Frontal cortex (tissue), 4 donors: Measurements from ENCODE around the gene BCL2L13. TPM values are rescaled to one million over a fixed set of nuclear protein-coding genes. Genes with fewer than 3 reads are reported as not detected.
"Not testable (repeated sequence)": the region's sequence is repeated elsewhere in the genome, so short reads cannot be mapped to it uniquely, and the experiment has no call there.

ENCODE experiments used
- DNase-seq, 2 donors: peaks; one replicate each; pipeline ENCODE4 v3.0.0; 2012; ENCODE audit warnings: low spot score in 2 of 2
- FAIRE-seq: peaks from 2 replicates; lab custom pipeline; 2012; peaks lifted over from hg19 to GRCh38; lab: Jason Lieb, UNC
- total RNA-seq: library from RNA; depleted of rRNA; stranded (reverse); fragments of >200 nt; gene quantifications from one replicate; pipeline ENCODE4 v1.2.3, GENCODE V29; 2014
- donor health status: control.
- donor health status: control.
- donor health status: control.

BCL2L13 gene
- total RNA-seq, 1 donor from 2014 or later: 31.8 TPM

DNA sequence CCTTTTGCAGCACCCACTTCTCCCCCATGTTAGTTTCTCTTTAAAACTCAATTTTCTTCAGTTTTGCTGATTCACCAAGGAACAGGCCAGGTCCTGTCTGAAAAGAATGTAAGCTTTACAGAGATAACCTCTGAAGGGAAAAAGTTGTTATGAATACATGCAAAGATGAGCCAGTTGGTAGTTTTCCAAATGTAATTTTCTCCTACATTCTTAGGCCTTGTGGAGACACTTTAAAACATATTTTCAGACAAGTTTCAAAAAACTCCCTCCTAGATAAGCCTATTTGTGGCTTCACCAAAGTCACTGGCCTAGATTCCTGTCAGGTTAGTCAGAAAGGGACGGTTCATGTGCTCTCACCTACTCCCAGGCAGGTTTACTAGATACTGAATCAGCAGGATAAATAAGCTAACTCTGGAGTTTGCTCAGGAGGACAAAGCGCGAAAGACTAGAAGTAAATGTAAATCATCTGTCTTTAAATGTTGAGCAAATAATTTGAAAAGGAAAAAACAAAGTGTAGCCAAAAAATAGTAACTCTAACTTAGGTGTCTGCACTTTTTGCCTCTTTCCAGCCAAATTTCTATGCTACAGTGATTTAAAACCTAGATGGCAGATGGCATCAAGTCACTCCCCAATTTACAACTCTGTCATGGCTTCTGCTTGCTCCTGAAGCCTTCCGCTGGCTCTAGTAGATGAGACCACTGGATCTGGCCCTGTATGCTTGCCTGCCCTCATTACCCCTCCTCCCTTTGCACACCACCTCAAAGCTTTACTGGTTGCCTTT, 5.2 kb upstream of the BCL2L13 start:
- DNase-seq (no peak), FAIRE-seq (no peak)

GRCh38 chr22:17633998-17634323, 4.6 kb upstream of the BCL2L13 start:
- DNase-seq: no peak
- FAIRE-seq: no peak

- DNase-seq (no peak), FAIRE-seq (no peak)
These were observed 3.9 kb upstream of the BCL2L13 start for GRCh38 chr22:17634696-17635095.

DNA sequence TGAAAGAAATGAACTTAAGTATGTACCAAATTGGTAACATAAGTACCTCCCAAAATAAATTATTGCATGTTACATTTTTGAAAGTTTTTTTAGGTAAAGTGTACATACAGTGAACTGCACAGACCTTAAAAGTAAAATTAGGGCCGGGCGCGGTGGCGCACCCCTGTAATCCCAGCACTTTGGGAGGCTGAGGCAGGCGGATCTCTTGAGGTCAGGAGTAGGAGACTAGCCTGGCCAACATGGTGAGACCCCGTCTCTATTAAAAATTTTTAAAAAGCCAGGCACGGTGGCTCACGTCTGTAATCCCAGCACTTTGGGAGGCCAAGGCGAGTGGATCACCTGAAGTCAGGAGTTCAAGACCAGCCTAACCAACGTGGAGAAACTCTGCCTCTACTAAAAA, 1.7 kb upstream of the BCL2L13 start:
- FAIRE-seq, DNase-seq: not testable (repeated sequence)

GRCh38 chr22:17637490-17638181, 921 bp upstream of the BCL2L13 start:
- DNase-seq (peak in 1 of 2 donors; percentile 30), FAIRE-seq (no peak)

DNA sequence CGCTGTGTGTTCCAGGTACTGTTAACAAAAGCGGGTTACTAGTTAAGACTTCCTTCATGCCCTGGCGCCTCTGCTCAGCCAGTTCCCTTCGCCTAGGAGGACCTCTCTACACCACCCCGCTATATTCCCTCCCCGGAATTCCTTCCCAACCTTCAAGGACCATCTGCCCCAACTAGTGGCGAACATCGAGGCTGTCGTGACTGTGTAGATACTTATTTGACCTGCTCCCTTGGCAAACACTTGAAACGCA, 450 bp upstream of the BCL2L13 start:
- FAIRE-seq: no peak
- DNase-seq: peak in 1 of 2 donors; percentile 47

DNA sequence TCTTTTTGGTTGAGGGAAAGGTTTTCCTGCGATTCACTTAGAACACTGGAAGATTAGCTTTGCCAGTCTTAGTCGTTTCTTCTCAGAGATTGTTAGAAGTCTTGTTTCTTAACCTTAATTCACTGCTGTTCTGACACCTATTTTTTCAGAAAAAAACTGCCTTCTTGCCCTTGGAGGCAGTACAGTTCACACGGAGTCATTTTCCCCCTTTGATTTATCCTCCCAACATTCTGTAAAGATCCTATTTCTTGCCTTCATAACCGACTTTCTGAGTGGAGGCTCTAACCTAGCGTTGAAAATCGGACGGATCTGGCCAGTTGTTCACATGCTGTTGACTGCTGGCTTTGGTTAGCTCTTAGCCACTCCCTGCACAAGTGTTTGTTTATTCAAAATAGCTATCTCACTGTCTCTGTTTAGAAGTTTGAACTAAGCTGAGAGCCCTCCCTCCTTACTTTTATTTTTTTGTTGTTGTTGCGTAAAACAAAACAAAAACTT, 737 bp downstream of the BCL2L13 start:
- no peak for FAIRE-seq
- DNase-seq: peak; percentile 28 to 51

DNA sequence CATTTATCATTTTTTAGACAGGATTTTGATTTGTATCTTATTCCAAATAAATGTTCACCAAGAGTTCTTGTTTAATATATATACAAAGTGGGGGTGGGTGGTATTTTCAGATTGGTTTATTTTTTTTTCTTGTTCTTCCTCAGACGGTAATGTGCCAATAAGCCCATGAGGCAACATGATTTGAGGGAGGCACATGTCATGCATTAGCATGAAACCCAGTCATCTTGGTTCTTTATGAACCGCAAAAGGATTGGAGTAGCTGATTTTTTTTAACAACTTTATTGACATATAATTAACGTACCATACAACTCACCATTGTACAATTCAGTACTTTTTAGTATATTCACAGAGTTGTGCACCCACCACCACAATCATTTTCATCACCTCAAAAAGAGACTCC, 2.7 kb downstream of the BCL2L13 start:
- FAIRE-seq (no peak), DNase-seq (no peak)

GRCh38 chr22:17642357-17642756, 3.8 kb downstream of the BCL2L13 start:
- not testable (repeated sequence) for FAIRE-seq

GRCh38 chr22:17647452-17647851, 8.9 kb downstream of the BCL2L13 start:
- FAIRE-seq (no peak), DNase-seq (no peak)

More at GRCh38 chr22:17642357-17642756, 3.8 kb downstream of the BCL2L13 start:
- not testable (repeated sequence) for DNase-seq

DNA sequence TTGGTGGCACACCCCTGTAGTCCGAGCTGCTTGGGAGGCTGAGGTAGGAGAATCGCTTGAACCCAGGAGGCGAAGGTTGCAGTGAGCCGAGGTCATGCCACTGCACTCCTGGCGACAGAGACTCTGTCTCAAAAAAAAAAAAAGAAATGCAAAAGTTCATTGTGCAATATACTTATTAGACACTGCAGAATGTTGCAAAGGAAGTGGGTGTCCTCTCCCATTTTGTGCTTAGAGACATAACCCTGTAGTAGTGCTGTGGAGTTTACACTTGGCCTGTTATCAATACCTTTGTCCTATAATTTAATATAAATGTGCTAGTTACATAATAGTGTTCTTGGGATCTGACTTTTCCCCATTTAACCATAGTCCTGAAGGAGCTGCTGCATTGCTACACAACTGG, 9.4 kb downstream of the BCL2L13 start:
- no peak for FAIRE-seq
- no peak for DNase-seq

DNA sequence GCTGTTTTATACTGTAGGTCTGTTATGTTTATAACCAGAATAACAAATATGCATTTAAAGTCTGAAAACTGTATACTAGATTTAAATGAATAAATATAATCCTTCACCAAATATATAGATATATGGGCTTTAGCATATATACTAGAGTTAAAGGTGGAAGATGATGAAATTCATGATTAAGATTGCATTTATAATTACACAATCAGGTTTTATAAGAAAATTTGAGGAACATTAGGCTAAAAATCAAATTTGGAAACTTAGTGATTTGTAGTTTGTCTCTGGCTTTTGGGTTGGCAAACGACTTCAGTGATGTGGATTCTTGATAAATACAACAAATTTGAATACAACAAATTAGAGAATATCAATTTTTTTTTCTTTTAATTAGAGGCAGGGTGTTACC, 10.0 kb downstream of the BCL2L13 start:
- DNase-seq: no peak
- FAIRE-seq: no peak

- DNase-seq (no peak), FAIRE-seq (no peak)
These were observed 16.7 kb downstream of the BCL2L13 start for GRCh38 chr22:17655289-17655688.

DNA sequence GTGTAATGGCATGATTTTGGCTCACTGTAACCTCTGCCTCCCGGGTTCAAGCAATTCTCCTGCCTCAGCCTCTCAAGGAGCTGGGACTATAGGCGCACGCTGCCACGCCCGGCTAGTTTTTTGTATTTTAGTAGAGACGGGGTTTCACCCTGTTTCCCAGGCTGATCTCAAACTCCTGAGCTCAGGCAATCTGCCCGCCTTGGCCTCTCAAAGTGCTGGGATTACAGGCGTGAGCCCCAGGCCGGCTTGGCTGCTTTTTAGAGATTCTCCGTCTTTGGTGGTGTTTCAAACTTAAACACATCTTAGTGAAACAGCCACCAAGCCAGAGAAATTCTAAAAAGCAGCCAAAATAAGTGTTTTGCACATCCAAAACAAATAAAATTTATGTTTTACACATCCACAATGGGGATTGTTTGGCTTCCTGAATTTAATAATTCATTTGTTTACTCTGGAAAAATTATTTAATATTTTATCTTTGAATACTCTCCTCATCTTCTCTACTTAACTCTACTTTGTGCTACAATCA, 18.4 kb downstream of the BCL2L13 start:
- no peak for DNase-seq
- no peak for FAIRE-seq

GRCh38 chr22:17664414-17665055, 26.0 kb downstream of the BCL2L13 start:
- FAIRE-seq (no peak), DNase-seq (no peak)

DNA sequence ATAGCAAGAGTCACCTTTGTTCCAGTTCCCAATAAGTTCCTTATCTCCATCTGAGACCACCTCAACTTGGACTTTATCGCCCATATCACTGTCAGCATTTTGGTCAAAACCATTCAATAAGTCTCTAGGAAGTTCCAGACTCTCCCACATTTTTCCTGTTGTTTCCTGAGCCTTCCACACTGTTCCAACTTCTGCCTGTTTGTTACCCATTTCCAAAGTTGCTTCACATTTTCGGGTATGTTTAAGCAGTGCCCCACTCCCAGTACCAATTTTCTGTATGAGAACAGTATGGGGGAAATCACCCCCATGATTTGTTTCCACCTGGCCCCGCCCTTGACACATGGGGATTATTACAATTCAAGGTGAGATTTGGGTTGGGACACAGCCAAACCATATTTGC, 26.7 kb downstream of the BCL2L13 start:
- DNase-seq (no peak), FAIRE-seq (no peak)

DNA sequence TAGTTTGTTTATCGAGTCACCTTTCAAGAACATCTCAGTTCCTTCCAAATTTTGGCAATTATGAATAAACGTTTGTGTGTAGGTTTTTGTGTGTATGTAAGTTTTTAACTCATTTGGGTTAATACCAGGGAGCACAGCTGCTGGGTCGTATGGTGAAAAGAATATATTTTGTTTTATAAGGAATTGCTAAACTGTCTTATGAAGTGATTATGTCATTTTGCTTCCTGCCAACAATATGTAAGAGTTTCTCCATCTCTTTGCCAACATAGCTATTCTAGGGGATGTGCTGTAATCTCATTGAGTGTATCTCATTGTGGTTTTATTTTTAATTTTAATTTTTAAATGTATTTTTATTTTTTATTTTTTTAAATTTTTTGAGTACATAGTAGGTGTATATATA, 27.3 kb downstream of the BCL2L13 start:
- peak; percentile 15 for FAIRE-seq
- no peak for DNase-seq

DNA sequence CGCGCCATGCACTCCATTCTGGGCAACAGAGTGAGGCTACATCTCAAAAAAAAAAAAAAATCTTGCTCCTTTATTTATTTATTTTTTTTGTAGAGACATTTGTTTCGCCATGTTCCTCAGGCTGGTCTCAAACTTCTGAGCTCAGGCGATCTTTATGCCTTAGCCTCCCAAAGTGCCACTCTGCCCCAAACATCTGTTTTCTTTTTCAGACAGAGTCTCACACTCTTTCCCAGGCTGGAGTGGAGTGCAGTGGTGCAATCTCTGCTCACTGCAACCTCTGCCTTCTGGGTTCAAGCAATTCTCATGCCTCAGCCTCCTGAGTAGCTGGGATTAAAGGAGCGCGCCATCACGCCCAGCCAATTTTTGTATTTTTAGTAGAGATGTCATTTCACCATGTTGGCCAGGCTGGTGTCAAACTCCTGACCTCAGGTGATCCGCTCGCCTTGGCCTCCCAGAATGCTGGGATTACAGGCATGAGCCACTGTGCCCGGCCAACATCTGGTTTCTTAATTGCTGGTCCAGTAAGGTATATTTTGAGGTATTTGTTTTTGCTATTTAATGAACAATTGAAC, 33.0 kb downstream of the BCL2L13 start:
- DNase-seq, FAIRE-seq: not testable (repeated sequence)

DNA sequence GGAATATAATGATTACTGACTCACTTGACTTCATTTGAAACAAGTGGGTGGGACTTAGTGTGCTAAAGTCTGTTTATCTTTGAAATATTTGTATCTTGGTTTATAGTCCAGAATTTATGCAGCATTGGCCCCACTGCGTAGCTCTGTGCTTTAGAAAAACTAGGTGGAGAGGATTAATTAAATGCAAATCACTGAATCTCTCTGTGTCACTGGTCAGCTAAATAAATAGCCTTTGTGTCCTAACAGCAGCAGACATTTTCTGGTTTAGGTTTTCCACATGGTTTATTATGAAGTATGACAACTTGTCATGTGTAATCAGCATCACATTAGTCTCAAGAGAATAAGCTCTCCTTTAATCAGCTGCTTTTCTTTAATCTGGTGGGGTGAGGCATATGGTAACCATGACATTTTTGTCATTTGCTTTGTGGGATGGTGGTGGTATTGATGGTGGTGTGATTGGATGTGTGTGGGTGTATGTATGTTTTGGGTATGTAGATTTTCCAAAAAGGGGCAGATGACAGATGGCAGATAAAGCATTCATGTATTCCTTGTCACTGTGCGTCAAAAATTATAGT, 33.9 kb downstream of the BCL2L13 start:
- no peak for FAIRE-seq
- DNase-seq: no peak

GRCh38 chr22:17674152-17674551, 35.6 kb downstream of the BCL2L13 start:
- DNase-seq (no peak), FAIRE-seq (no peak)
